Measurements from ENCODE around the gene PPFIBP2. TPM values are rescaled to one million over a fixed set of nuclear protein-coding genes. Genes with fewer than 3 reads are reported as not detected.

PPFIBP2 gene
- total and polyA plus RNA-seq, 2 of the 13 experiments (the other 11 are each of a cell fraction or from before 2014, with no cell fraction given): 15.0 to 52.5 TPM

DNA sequence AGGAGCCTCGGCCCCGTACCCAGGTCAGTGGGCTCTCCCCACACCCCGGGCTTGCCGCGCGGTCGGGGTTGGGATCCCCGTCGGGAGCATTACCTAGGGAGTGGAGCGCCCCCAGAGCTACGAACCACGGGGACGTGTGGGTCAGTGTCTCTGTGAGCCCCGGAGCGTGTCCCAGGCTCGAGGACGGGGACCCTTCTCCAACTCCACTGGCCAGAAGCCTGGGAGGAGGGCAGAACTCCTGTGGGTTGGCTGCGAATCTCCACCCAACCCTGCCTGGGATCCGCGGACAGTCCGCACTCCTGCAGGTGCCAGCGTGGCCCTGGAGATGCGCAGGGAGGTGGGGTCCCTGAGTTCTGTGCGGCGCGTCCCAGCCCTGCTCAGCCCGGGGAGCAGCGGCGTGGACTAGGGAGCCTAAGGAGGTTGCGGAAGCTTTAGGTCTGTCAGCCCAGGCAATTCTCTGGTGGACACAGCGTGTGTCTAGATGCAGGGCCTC lies 346 bp downstream of the PPFIBP2 start (continued):
- TF ChIP-seq ZNF484 (CRISPR knock-in tag; IDR thresholded peaks at IDR 0.05; ENCODE audit: borderline replicate concordance, low read depth) (no peak), ZNF24 (IDR thresholded peaks at IDR 0.05) (no peak), HNF4G (IDR thresholded peaks at IDR 0.05; ENCODE audit: borderline replicate concordance, low read depth, low read length) (no peak), HNF4G (CRISPR knock-in tag; IDR thresholded peaks at IDR 0.05; ENCODE audit: borderline replicate concordance, low read depth) (no peak), ZNF335 (CRISPR knock-in tag; IDR thresholded peaks at IDR 0.05) (no peak), PHF20 (CRISPR knock-in tag; IDR thresholded peaks at IDR 0.05) (no peak), ZSCAN30 (CRISPR knock-in tag; IDR thresholded peaks at IDR 0.05) (no peak), SMARCC2 (IDR thresholded peaks at IDR 0.05) (no peak), POLR2A (IDR thresholded peaks at IDR 0.05; ENCODE audit: insufficient read depth in 1 of 2, low read depth in 2 of 2, low read length in 2 of 2) (0 out of 4 replicates have a peak, but pooled peaks of 1 of the 2 experiments have one; percentile 10), STAG1 (CRISPR knock-in tag; IDR thresholded peaks at IDR 0.05) (no peak), ZNF556 (CRISPR knock-in tag; IDR thresholded peaks at IDR 0.05; ENCODE audit: borderline replicate concordance) (no peak), ZNF644 (CRISPR knock-in tag; IDR thresholded peaks at IDR 0.05; ENCODE audit: low read depth) (no peak), IKZF4 (CRISPR knock-in tag; IDR thresholded peaks at IDR 0.05; ENCODE audit: borderline replicate concordance, low read depth, not compliant biosample characterization) (peak; percentile 51), ZNF296 (CRISPR knock-in tag; conservative IDR thresholded peaks at IDR 0.05) (no peak), SRY (CRISPR knock-in tag; IDR thresholded peaks at IDR 0.05) (no peak), SRSF1 (optimal IDR thresholded peaks at IDR 0.05; ENCODE audit: low read depth, low read length) (no peak), HDAC6 (IDR thresholded peaks at IDR 0.05; ENCODE audit: low read depth, low read length) (no peak)
- TF ChIP-seq, protein P1, sequence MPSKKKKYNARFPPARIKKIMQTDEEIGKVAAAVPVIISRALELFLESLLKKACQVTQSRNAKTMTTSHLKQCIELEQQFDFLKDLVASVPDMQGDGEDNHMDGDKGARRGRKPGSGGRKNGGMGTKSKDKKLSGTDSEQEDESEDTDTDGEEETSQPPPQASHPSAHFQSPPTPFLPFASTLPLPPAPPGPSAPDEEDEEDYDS (CRISPR knock-in tag; IDR thresholded peaks at IDR 0.05): no peak
- TF ChIP-seq, protein P2, sequence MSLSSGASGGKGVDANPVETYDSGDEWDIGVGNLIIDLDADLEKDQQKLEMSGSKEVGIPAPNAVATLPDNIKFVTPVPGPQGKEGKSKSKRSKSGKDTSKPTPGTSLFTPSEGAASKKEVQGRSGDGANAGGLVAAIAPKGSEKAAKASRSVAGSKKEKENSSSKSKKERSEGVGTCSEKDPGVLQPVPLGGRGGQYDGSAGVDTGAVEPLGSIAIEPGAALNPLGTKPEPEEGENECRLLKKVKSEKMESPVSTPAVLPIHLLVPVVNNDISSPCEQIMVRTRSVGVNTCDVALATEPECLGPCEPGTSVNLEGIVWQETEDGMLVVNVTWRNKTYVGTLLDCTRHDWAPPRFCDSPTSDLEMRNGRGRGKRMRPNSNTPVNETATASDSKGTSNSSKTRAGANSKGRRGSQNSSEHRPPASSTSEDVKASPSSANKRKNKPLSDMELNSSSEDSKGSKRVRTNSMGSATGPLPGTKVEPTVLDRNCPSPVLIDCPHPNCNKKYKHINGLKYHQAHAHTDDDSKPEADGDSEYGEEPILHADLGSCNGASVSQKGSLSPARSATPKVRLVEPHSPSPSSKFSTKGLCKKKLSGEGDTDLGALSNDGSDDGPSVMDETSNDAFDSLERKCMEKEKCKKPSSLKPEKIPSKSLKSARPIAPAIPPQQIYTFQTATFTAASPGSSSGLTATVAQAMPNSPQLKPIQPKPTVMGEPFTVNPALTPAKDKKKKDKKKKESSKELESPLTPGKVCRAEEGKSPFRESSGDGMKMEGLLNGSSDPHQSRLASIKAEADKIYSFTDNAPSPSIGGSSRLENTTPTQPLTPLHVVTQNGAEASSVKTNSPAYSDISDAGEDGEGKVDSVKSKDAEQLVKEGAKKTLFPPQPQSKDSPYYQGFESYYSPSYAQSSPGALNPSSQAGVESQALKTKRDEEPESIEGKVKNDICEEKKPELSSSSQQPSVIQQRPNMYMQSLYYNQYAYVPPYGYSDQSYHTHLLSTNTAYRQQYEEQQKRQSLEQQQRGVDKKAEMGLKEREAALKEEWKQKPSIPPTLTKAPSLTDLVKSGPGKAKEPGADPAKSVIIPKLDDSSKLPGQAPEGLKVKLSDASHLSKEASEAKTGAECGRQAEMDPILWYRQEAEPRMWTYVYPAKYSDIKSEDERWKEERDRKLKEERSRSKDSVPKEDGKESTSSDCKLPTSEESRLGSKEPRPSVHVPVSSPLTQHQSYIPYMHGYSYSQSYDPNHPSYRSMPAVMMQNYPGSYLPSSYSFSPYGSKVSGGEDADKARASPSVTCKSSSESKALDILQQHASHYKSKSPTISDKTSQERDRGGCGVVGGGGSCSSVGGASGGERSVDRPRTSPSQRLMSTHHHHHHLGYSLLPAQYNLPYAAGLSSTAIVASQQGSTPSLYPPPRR (CRISPR knock-in tag; IDR thresholded peaks at IDR 0.05; ENCODE audit: borderline replicate concordance): peak; percentile 44; the same call in 1 of the 2 replicates
- TF ChIP-seq, protein P3, sequence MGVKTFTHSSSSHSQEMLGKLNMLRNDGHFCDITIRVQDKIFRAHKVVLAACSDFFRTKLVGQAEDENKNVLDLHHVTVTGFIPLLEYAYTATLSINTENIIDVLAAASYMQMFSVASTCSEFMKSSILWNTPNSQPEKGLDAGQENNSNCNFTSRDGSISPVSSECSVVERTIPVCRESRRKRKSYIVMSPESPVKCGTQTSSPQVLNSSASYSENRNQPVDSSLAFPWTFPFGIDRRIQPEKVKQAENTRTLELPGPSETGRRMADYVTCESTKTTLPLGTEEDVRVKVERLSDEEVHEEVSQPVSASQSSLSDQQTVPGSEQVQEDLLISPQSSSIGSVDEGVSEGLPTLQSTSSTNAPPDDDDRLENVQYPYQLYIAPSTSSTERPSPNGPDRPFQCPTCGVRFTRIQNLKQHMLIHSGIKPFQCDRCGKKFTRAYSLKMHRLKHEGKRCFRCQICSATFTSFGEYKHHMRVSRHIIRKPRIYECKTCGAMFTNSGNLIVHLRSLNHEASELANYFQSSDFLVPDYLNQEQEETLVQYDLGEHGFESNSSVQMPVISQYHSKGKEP (CRISPR knock-in tag; IDR thresholded peaks at IDR 0.05): no peak
- TF ChIP-seq, protein P4, sequence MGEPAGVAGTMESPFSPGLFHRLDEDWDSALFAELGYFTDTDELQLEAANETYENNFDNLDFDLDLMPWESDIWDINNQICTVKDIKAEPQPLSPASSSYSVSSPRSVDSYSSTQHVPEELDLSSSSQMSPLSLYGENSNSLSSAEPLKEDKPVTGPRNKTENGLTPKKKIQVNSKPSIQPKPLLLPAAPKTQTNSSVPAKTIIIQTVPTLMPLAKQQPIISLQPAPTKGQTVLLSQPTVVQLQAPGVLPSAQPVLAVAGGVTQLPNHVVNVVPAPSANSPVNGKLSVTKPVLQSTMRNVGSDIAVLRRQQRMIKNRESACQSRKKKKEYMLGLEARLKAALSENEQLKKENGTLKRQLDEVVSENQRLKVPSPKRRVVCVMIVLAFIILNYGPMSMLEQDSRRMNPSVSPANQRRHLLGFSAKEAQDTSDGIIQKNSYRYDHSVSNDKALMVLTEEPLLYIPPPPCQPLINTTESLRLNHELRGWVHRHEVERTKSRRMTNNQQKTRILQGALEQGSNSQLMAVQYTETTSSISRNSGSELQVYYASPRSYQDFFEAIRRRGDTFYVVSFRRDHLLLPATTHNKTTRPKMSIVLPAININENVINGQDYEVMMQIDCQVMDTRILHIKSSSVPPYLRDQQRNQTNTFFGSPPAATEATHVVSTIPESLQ (CRISPR knock-in tag; conservative IDR thresholded peaks at IDR 0.05): no peak
